NOMO-1 treated with DMSO at 0.1 percent for 48 hours (cell line): ENCODE measurements around the gene DNAJB6.
"Not testable (repeated sequence)": the region's sequence is repeated elsewhere in the genome, so short reads cannot be mapped to it uniquely, and the experiment has no call there.

Source experiments
- DNase-seq: peaks from one replicate; lab custom pipeline; 2025; ENCODE audit not compliant: unreplicated experiment; lab: John Stamatoyannopoulos, UW

The DNAJB6 gene

DNA sequence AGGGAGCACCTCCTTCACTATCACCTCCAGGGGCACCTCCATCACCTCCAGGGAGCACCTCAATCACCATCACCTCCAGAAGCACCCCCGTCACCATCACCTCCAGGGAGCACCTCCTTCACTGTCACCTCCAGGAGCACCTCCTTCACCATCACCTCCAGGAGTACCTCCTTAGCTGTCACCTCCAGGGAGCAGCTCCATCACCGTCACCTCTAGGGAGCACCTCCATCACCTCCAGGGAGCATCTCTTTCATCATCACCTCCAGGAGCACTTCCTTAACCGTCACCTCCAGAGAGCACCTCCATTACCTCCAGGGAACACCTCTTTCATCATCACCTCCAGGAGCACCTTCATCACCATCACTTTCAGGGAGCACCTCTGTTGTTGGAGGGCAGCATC, 103.0 kb downstream of the DNAJB6 start:
- no peak for DNase-seq

DNA sequence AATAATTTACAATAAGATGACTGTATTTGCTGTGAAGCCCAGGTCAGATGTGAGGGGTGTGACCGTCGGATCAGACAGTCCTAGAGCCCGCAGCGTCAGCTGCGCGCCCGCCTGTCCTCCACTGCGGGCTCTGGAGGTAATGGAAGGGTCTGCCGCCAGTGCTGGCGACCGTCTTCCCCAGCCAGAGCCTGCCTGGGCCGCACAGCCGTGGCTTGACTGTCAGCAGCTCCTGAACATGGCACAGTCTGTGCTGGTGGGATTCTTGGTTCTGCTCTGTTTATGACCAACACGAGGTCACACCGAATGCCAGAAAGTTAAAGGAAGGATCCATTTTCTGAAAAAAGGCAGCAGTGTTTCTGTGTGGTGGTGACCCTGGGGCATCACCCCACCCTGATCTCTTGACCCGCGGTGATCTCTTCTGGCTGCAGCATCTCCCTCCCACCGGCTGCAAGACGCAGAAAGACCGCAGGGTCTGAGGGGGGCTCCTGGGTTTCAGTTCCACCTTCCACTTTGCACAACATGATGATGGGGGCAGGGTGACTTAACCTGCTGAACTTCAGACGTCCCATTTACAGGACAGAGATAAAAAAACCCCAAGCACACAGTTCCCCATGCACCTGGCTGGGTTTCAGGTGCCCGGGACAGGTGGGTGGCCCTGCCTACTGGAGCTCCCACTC, 103.7 kb downstream of the DNAJB6 start:
- DNase-seq = peak; percentile 22

DNA sequence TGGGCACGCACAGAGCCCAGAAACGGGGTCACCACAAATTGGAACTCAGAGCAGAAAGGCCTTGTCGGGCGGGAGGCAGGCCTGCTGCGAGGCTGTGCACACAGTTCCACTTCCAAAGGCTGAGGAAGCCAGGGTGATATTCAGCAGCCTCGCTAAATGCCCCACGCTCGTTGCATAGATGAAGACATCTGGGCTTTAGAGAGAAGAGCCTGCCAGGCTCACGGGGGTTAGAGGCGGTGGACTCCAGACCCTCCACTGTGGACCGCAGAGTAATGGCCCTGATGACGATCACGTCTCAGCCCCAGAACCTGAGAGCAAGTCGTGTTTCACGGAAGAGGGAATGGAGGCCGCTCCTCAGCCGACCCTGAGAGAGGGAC, 104.2 kb downstream of the DNAJB6 start:
- peak; percentile 22 for DNase-seq

DNA sequence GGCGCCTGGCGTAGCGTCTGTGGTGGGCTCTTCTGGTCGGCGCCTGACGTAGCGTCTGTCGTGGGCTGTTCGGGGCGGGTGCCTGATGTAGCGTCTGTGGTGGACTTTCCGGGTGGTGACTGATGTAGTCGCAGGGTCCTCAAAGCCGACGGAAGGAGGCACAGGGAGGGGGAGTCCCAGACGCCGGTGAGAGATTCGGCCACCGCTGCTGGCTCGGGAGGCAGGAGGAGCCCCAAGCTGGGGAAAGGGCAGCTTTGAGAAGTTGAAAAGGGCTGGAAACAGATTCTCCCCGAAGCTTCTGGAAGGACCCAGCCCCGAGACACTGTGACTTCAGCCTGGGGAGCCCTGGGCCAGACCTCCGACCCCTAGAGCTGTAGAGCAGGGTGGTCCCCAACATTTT, 105.7 kb downstream of the DNAJB6 start:
- no peak for DNase-seq

DNA sequence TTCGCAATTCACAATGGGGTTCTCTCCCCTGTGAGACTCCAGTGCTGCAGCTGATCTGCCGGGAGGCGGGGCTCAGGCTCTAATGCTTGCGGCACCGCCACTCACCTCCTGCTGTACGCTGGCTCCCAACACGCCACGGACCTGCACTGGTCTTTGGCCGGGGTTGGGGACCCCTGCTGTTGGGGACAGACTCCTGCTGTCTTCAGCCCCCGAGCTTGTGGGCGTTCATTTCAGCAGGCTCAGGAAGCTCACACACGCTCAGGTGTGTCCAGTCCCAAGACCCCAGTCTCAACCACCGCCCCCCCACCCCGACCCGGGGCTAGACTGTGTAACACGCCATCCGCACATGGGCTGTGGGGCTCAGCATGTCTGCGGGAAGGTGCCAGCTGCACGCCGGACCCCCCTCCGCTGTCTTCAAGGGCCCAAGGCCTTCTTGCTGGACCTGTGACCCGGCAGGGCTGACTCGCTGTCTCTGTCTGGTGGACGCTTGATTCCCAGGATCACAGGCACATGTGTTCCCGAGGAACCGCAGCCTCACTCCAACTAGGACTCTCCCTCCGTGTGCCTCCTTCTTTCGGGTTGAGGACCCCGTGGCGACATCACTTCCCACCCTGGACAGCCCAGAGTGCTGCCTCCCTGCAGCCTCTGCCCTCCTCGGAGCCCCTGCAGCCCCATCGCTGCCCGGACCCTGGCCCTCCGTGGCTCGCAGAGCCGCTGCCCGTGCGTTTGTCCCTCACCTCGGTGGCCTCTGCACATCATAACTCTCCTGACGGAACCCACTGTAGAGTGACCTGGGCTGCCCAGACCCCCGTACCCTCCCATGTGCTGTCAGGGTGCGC, 106.4 kb downstream of the DNAJB6 start:
- no peak for DNase-seq

DNA sequence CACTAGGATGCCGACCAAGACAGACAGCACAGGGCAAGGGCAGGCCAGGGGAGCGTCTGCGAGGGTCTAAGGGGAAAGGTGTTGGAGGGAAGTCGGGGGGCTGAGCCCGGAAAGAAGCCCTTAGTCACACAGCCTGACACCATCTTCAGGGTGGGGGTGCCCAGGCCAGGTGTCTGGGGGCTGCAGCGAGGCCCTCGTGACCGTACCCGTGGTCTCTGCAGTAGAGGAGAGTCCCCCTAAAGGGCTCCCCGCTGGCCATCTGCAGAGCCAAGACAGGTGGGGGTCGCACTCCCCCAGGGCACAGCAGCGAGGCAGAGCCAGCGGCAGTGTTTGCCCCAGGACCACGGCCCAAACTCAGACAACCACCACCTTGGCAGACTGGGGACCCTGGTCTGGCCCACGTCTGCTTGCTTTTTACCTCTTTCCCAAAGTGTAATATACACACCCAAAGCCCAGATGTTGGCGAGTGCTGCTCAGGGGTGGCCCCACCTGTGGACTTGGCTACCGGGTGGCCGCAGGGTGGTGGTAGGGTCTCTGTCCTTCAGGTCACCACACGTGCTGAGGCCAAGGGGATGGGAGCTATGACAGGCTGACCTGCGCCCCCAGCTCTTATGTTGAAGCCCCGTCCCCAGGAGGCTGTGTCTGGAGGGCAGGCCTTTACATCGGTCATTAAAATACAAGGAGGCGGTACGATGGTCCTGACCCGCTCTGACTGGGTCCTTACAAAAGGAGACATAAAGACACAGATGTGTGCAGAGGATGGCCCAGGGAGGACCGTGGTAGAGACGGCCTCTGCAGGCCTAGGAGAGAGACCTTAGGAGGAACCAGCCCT, 107.4 kb downstream of the DNAJB6 start:
- no peak for DNase-seq

DNA sequence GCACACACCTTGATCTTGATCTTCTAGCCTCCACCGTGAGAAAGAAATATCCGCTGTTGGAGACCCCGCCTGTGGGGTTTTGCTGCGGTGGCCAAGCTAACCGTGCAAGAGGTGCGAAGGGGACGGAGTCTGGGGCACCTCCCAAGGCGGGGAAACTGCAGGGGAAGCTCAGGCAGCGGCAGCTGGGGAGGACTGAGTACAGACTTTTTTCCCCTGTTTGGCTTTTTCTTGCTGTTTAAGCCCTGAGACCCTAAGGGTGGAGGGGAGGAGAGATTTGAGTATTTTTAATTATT, 108.0 kb downstream of the DNAJB6 start:
- no peak for DNase-seq

DNA sequence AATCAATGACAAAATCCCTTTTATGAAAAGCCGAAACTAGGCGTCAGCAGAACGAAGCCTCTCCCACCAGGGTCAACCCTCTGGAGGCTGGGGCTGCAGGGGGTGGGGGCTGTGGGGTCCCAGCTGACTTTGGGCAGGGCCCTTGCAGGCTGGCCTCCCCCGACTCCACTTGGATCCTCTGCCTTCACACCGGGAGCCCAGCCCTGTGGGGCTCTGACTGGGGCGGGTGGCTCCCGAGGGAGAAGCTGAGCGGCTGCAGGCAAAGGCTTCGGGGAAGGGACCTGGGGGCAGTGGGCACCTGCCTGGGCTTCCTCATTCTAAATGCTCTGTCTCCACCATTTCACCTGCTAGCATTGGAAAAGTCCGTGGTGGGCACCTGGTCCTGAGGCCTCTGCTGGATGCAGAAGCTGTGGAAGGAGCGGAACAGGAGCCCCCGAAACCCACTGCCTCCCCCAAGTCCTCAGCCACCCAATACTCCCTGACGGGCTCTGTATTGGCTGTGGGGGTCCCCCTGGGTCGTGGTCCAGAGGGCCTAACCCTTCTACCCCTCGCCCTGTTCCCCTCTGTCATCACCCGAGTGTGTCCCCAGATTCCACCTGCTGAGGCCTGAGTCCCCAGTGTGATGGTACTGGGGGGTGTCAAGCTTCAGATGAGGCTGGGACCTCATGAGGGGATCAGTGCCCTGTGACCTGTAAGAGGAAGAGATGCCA, 108.6 kb downstream of the DNAJB6 start:
- no peak for DNase-seq

DNA sequence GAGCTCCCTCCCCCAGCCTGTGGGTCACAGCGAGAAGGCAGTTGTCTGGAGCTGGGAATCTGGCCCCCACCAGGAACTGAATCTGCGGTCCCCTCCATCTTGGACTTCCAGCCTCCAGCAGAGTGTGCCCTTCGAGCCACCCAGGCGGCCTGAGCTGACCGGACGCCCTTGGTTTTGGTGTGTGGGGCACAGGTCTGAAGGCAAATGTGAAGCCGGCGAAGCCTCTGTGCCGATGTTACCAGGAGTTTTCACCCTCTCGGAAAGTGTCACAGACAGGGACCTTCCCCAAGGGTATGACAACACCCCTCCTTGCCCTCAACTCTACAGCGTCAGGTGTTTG, 109.1 kb downstream of the DNAJB6 start:
- DNase-seq = no peak

DNA sequence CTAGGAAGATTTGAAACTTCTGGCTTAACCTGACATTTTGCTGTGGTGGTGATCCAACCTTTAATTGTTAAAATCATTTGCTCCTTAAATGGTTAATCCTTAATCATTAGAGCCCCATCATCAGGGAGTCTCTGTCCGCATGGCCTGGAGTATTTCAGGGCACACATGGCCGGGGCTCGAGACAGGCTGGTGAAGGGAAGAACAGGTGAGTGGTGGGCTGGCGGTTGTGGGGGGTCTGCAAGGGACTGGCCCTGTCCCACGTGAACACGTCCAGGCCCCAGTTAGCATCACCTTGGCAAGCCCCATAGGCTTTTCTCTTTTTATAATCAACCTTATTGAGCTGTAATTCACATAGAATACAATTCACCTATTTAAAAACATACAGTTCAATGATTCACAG, 109.5 kb downstream of the DNAJB6 start:
- DNase-seq = no peak

DNA sequence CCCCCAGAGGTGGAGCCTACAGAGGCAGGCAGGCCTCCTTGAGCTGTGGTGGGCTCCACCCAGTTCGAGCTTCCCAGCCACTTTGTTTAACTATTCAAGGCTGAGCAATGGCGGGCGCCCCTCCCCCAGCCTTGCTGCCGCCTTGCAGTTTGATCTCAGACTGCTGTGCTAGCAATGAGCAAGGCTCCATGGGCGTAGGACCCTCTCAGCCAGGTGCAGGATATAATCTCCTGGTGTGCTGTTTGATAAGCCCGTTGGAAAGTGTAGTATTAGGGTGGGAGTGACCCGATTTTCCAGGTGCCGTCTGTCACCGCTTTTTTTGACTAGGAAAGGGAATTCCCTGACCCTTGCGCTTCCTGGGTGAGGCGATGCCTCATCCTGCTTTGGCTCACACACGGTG, 117.2 kb downstream of the DNAJB6 start:
- not testable (repeated sequence) for DNase-seq

DNA sequence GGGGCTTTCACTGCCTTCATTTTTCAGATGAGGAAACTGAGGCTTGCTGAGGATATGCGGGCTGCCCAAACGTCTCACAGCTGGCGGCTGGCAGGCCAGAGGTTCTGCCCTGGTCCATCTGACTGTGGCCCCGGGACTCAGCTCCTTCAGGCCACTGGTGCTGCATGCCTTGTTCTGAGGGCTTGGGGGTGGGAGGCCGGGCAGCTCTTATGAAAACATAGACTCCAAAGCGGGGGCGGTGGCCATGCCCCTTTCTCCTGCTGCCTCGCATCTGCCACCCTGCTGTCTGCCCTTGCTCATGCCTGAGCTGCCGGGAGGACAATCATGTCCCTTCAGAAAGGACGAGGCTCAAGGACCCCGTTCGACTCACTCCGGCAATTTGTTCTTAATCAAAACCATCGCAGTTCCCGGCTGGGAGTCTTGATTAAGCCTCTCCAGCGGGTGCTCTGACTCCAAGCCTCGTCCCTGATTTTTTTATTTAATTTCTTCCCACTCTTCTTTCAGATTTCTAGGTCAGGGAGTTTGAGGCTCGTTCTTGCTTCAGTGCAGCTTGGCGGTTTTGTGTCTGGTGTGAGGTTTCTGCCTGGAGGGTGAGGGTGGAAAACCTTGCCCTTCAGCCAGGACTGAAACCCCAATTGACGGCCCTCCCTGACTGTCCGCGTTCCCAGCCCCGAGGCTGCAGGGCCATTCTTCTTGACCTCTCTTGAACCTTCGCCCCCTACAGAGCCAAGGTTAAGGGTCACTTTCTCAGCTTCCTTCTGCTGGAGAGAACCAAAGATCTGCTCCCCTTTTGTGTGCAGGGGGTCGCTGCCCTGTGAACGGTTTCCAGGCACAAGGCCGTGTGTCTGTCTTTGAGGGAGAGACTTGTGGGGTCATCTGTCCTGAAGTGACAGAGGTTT, 120.8 kb downstream of the DNAJB6 start:
- DNase-seq = no peak

DNA sequence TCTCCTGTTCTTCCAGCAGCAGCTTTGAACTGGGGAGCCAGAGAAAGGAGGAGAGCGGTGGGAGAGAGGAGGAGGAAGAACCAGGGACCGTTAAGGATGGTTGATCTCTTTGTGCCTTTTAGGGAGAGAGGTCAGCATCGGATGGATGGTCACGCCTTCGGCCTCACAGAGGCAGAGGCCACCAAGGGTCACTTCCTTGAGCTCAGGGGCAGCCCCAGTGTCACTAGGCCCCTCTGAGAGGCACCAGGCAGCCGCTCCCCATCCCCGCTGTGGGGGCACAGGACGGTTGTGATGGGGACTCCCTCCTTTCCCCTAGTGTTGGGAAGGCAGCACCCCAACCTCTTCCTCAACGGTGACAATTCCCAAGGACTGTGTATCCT, 121.4 kb downstream of the DNAJB6 start:
- DNase-seq = no peak

DNA sequence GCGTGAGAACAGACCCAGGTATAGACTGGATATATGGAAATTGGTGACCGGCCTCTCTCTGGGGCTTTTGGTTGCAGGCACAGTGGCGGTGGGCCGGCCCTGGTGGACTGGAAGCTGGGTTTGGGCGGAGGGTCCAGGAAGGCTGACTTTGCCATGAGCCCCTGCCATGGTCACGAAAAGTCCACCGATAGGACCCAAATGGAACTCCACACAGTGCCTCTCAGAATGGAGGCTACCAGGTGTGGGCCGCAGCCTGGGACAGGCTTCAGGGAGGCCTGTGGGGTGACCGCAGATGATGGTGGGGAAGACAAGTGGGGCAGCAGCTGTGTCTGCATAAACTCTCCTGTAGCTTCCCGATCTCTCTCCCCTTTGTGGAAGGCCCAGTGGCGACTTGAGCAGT, 123.2 kb downstream of the DNAJB6 start:
- DNase-seq = no peak

DNA sequence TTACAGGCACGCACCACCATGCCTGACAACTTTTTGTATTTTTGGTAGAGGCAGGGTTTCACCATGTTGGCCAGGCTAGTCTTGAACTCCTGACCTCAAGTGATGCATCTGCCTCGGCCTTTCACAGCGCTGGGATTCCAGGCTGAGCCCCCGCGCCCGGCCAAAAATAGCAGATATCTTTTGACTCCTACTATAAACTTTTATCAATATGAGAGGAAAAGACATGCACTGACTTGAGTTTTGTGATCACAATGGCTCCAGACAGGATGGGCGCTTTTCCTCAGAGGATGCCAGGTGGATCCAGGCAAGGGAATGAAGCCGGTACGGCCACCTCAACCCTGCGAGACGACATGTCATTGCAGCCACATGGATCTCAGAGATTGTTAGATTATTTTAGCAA, 123.9 kb downstream of the DNAJB6 start:
- no peak for DNase-seq

DNA sequence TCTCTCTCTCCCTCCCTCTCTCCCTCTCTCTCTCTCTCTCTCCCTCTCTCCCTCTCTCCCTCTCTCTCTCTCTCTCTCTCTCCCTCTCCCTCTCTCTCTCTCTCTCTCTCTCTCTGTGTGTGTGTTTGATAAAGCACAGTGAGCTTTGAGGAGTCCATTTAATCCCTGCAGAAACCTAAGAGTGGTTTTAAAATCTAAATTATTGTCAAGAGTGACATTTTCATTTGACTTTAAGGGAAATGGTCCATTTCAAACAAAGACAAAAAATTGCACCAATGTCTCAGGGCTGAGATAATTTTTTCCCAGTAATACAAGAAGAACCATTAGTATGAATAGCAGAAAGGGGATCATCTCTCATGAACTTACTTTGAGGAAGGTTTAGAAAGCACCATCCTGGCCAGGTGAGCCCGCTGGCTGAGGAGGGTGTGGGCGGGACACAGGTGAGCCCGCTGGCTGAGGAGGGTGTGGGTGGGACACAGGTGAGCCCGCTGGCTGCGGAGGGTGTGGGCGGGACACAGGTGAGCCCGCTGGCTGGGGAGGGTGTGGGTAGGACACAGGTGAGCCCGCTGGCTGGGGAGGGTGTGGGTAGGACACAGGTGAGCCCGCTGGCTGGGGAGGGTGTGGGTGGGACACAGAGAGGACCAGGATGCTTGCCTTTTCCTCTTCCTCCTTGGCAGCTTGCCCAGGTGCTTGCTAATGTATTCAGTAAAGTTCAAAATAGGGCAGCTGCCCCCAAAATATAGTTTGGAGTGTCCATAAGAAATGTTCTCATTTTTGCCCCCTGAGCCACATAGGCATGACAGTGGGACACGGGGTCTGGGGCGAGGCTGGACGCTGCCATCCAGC, 125.0 kb downstream of the DNAJB6 start:
- no peak for DNase-seq

DNA sequence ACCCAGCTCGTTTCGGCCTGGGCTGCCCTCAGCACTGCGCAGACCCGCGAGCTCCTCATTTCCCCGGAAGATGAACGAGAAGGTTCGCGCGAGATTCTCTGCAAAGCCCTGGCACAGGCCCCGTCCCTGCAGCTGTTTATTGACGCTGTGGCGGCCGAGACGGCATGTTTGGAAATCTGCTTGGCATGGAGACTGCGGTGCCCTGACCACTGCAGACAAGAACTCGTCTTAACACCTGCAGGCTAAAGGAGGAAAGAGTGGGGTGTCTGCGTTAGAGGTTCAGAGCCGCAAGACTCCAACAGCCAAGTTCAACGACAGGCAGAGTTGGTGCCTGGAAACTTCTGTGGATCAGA, 125.6 kb downstream of the DNAJB6 start:
- DNase-seq = no peak

DNA sequence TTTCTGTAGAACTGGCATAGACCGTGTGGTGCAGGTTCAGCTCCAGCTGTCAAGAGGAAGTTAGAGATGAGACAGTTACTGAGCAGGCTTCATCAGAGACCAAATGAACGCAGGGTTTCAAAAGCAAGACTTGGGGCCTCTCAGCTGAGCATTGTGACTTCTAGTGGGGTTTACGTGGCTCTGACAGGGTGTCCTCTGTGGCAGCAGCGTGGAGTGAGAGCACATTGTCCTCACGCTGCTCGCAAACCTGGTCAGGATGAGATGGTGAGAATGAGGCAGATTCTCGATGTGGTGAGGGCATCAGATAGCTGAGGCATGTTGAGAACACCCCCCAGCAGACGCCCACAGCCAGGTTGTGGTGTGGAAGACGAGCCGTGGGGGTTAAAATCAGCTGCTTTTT, 126.0 kb downstream of the DNAJB6 start:
- peak; percentile 27 for DNase-seq

DNA sequence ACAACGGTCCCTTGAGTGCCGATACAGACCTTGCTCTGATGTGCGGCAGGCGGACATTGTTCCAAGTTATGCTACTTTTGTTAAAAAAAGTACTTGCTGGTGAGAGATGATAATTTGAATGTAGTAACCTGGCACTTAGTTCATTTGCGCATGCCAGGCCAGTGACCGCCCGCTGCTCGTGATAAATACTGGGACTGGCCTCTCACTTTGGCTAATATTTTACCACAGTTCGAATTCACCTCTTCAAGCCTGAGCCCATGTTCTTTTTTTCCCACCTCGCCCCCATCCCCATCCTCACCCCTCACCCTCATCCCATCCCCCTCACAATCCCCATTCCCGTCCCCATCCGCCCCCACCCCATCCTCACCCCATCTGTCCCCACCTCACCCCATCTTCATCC, 126.4 kb downstream of the DNAJB6 start:
- DNase-seq = no peak
